Neural progenitor cell (in vitro differentiated cells): ENCODE data around the gene BTRC.

Experiments
- CTCF ChIP-seq: fragments of 200-600 bp; sonication (generic); IDR thresholded peaks from 2 replicates; pipeline ENCODE4 v1.5.1; 2017; ENCODE audit warnings: antibody characterized with exemption, mild to moderate bottlenecking
- EZH2phosphoT487 ChIP-seq: fragments of 200-600 bp; sonication (generic); IDR thresholded peaks from 2 replicates; pipeline ENCODE4 v1.6.1; 2017; ENCODE audit warnings: antibody characterized with exemption

GRCh38 chr10:101304316-101304715 is 49.6 kb upstream of the BTRC start:
- TF ChIP-seq EZH2phosphoT487, result no peak
- no peak for TF ChIP-seq CTCF
